GM19099 (cell line): ENCODE data around the gene COTL1.
A peak's percentile ranks its signal among the peaks of the same experiment; 100 is the strongest.

Experiments
- POLR2A ChIP-seq: IDR thresholded peaks from 3 replicates; pipeline ENCODE4 v1.6.1; 2011; ENCODE audit warnings: low read depth; ENCODE audit not compliant: insufficient read length; ENCODE audit errors: extremely low read depth

Gene COTL1

DNA sequence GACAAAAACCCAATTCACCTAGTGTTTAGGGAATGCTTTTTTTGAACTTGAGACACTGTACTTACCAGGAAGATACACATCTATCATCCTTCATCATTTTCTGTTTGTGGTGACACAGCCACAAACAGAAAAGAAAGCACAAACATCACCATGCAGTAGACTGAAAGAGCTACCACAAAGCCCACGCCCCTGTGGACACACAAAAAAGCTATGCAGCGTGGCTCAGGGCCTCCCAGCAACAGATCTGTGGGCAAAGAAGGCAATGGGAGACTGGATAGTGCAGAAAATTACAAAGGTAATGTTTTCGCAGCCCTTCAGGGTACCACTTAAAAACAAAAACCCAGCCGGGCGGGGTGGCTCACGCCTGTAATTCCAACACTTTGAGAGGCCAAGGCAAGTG is 9.6 kb downstream of the COTL1 start:
- no peak for TF ChIP-seq POLR2A

DNA sequence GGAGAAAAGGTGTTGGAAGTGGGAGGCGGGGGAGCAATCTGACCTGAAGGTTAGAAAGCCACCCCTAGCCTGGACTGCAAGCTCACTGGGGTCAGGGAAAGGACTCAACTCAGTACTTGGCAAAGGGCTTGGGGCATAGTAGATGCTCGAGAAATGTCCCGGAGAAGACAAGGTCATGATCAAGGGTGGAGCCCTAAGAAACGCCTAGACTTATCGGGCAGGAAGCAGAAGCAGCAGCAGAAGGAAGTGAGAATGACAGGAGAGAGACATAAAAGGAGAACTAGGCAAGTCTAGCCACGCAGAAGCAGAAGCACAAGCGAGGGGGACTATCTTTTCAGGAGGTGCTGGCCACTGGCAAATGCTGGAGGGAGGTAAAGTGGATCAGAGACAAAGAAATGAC is 10.2 kb downstream of the COTL1 start:
- peak; percentile 39 for TF ChIP-seq POLR2A

DNA sequence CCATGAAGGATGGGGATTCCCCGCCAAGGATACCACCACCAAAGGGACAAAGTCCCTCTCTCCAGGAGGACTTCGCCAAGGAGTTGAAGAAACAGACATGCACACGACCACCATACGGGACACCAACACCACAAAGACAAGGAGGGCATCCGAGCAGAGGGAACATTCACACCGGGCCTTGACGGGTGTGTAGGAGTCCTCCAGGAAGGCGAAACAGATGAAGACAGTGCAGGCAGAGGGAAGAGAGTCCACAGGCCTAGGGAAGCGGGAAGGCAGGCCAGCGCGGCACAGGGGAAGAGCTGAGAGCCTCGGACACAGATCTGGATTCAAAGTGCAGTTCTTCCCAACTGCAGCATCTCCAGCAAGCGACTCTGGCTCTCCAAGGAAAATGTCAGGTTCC is 10.8 kb downstream of the COTL1 start:
- TF ChIP-seq POLR2A, result no peak

DNA sequence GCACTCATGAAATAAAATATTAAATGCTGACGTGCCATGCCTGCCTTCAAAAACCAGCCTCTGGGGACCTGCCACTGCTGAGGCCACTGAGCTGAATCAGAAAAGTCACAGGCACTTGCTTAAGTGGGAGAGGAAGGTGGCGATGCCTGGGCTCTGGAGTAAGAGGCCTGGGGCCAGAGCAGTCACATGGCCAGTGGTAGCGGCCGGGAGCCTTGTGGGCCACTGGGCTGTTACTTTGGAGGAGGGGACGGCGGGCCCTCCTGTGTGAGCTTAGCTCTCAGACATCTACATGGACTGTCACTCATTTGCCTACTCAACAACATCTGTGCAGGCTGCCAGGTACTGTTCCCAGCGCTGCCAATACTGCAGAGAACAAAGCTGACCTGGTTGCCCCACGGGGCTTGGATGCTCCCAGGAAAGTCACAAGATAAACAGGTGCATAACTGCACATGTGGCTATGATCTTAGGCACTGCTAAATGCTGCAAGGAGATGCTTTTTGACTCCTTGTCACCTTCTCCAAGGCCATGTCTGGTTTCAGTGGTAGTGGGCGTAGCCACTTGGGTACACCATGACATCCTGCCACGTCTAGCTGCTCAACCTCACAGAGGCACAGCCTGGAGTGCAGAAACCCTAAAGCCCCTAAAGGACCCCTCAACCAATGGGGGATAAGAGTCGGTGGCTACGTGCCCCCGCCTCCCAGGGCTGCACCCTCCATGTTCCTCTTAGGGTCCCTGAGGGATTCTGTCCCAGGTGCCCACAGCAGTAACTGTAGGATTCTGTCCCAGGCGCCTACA is 11.6 kb downstream of the COTL1 start:
- no peak for TF ChIP-seq POLR2A

DNA sequence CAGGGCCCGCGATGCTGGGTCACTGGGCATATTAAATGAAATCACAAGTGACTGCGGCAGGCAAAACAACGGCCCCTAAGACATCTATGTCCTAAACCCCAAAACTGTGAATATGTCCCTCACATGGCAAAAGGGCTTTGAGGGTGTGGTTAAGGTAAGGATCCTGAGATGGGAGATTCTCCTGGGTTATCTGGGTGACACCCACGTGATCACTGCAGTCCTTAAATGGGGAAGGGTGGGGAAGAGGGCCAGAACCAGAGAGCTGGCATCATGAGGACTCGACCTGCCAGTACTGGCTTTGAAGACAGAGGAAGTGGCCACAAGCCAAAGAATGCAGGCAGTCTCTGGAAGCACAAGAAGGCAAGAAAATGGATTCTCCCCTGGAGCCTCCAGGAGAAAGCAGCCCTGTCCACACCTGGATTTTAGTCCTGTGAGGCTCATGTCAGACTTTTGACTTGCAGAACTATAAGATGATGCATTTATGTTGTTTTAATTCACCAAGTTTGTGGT is 12.5 kb downstream of the COTL1 start:
- no peak for TF ChIP-seq POLR2A

DNA sequence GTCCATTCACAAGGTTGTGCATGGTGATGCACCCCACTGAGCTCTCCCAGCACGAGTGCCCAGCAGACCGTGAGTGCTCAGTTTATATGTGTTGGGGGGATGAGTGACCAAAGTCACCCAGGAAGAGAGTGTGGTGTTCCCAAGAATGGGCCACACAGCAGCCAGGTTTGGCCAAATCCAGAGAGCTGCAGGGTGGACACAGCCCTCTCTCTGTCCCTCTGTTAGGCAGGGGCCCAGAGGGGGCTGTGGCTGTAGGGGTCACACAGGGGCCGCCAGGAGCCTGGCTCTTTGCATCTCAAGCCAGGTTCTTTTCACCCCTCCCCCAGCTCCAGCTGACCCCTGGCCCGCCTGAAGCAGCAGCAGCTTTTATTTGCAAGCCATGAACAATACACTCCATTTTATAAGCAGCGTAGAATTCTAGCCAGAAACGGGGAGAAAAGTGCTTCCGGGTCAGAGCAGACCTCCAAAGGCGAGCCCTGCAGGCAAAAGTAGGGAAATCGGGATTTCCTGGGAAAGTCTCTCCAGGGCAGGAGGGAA is 13.3 kb downstream of the COTL1 start:
- no peak for TF ChIP-seq POLR2A

DNA sequence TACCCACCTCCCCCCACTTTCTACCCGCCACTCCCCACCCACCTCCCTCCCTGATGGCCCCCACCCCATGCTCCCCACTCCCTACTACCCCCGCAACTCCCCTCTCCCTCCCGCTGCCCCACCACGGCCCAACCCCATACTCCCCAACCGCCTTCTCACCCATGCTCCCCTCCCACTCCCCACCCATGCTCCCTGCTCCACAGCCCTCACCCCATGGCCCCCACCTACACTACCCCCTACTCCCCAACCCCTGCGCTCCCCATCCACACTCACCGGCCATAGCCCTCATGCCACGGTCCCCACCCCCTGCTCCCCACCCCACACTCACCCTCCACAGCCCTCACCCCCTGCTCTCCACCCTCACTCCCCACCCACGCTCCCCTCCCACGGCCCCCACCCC is 13.9 kb downstream of the COTL1 start:
- no peak for TF ChIP-seq POLR2A

DNA sequence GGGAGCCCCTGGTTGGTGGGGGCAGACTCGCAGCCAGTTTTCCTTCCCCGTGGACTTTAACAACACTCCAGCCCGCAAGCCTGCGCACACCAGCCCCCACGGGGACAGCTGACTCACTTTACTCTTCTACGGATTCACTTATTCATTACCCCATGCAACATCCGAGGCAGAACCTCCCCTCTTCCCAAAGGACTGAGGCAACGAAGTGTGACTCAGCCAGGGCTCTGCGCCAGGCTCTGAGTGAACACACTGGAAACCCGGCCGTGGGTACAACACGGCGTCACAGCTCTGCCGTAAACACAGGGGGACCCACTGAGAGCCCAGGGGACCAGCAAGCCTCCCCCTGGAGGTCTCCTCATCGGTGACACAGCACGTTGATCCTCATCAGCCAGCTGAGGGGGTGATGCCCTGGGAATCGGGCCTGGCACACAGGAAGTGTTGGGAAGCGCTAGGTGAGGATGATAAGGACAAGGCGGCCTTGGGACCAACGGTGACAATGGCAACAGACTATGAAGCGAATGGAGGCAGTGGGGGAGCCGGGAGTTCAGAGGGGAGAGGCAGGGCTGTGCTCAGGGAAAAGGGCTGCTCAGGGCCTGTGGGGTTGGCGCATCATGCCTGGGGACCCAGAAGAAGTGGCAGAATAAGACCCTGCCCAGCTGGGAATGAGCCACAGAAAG is 14.6 kb downstream of the COTL1 start:
- TF ChIP-seq POLR2A, result no peak

DNA sequence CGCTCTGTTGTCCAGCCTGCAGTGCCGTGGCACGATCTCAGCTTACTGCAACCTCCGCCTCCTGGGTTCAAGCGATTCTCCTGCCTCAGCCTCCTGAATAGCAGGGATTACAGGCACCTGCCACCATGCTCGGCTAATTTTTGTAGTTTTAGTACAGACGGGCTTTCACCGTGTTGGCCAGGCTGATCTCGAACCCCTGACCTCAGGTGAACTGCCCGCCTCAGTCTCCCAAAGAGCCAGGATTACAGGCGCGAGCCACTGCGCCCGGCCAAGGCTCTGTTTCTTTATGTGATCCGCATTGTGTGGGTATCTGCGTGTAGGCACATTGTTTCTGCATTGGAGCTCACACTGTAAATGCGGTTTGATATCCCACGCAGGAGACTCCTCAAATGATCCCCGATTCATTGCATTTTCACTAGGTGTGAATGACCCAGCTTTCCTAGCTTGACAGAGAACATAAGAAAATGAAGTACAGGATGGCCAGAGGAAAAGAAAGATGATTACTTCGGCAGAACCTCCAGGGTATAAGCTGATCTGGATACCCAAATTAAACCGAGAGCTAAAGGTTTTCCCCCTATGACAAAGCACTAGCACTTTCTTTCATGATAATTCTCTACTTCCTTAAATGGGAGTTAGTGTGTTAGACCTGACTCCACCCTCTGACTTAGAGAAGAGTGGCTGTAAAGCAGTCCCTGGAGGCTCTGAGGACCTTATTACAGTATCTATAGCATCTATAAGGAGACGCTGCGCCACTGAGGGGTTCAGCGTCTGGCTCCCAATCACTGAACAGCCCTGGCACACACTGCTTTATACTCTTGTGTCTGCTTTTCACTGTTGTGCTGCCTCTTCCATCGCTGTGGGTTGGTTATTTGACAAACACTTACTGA is 17.3 kb downstream of the COTL1 start:
- peak; percentile 57 for TF ChIP-seq POLR2A

DNA sequence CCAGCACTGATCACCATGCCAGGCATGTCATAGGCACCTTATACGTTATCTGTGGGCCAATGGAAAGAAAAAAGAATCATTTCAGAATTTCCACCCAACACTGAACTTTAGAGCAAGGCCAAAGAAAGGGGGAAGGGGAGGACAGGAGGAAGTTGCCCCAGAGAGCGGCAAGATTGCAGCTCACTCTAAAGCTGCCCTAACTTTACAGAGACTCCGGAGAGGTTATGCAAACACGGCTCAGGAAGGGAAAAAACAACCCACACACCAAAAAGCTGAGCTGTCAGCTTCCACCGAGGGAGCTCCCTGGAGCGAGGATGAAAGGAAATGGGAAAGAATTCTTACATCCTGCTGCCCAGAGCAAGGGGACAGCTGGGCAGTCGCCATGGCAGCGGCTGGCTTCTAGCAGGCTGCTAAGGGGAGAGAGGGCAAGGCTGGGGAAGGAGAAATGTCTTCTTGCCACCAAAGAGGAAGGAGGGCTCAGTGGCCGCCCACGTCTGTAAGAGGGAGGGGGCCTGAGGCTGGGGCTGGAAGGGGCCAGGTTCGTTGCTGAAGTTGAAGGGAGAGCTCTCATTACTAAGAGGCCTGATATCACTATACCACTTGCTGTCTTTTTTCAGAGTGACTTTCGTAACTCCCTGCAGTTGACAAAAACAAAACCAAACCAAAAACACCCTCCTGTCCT is 18.2 kb downstream of the COTL1 start:
- no peak for TF ChIP-seq POLR2A

DNA sequence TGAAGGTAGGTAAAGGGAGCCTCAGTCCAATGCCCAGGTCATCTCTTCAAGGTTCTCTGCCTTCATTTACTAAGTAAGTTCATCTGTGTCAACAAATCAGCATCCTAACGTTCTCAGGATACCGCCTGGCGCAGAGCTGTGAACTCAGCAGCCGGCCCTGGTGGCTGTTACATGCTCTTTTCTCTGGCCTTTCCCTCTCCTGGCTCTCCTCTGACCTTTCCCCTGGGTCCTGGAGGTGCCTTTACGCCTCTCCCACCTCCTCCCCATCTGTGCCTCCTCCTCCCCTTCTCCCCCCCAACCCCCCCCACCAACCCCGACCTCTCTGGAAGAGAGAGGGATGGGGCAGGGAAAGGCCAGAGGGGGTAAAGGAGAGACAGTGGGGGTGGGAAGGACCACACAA is 19.5 kb downstream of the COTL1 start:
- TF ChIP-seq POLR2A, result no peak

DNA sequence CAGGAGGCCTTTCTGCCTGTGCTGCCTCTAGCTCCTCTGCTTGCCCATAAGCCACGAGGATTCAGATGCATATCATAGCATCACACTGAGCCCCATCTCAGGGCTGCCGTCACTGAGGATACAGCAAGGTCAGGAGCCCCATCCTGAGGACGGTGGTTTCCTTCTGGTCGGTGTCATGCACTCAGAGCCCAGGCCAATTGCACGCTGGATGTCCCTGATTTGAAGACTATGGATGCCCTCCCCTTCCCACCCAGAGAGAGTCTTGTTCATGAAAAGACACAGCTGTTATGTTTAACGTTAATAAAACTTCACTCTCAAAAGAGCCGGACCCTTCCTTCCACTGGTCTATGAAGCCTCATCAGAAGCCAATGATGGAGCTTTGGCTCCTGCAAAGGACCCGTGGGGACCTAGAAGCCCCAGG is 19.9 kb downstream of the COTL1 start:
- no peak for TF ChIP-seq POLR2A

DNA sequence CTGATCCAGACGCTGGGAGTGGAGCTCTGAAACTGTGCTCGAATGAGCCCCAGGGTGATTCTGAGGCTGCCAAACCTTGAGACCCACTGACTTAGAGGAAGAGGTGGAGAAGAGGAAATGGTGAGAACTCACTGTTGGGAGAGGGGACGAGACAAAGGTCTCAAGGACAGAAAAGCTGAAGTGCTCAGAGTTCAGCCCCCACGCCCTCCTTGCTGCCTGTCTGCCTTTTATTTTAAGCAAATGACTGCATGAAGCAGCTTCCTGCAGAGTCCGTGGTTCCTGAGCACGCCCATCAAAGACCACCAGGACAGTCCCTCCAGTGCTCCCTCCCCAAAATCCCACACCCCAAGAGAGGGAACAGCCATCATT is 20.4 kb downstream of the COTL1 start:
- peak; percentile 2 for TF ChIP-seq POLR2A

DNA sequence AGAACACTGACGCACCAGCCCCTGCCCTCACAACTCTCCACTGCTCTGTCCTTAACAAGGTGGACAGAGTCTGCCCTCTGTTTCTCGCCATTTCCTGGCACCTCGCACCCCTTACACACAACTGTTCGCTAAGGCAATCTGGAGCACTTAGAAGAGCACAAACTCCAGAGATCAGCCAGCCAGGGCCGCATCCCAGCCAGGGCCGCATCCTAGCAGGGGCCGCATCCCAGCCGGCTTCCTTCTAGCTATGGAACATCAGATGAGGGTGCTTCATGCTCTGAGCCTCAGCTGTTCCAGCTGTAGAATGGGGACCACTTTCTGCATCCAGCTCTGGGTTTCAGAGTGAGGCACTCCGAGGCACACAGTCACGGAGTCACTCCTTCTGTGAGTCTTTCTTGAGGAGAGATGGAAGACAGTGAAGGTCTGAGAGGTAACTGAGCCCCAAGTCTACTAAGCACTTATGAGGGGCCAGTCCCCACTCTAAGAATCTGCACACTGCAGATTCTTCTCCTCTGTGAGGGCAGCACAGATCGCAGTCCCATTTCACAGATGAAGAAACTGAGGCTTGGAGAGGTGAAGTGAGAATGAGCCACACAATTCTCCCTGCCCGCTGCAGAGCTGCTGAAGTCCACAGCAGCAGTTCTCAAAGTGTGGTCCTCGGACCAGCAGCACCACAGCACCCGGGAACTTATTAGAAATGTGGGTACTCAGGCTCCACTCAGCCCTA is 20.9 kb downstream of the COTL1 start:
- peak; percentile 18 for TF ChIP-seq POLR2A
